GM12878 (cell line): ENCODE data around the gene FMNL2. TPM values are rescaled to one million over a fixed set of nuclear protein-coding genes. Genes with fewer than 3 reads are reported as not detected.

Experiments used
- ATAC-seq: fragments of 200-7000 bp; cut with Tn5 transposase; 3 replicates; pipeline ENCODE4 v1.9.1; 2020; ENCODE audit warnings: mild to moderate bottlenecking, moderate library complexity
- BruUV-seq: library from RNA; stranded (reverse); fragments of 400-500 nt; replicated peaks from 2 replicates; lab custom pipeline; 2021; lab: Mats Ljungman, UMichigan
- CTCF ChIA-PET: fragments of 300-600 bp; sonication (Branson Sonifier 250); formaldehyde crosslinking; extraction: SDS; loops from one replicate; lab custom pipeline; 2021; ENCODE audit warnings: inconsistent platforms; lab: Yijun Ruan, JAX
- POLR2A ChIA-PET: fragments of 350-600 bp; formaldehyde crosslinking; extraction: SDS; loops from one replicate; lab custom pipeline; 2021; ENCODE audit warnings: inconsistent platforms; lab: Charles Lee
- RAD21 ChIA-PET: fragments of 300-600 bp; sonication (Branson Sonifier 250); formaldehyde crosslinking; loops from one replicate; lab custom pipeline; 2023; ENCODE audit warnings: antibody characterized with exemption; ENCODE audit not compliant: unreplicated experiment; lab: Charles Lee
- SMC1A ChIA-PET: fragments of 300-600 bp; sonication (Branson Sonifier 250); formaldehyde crosslinking; loops from one replicate; lab custom pipeline; 2023; ENCODE audit not compliant: unreplicated experiment, uncharacterized antibody; lab: Charles Lee
- DNase-seq: peaks from one replicate; pipeline ENCODE4 v3.0.0-alpha.2; 2011; ENCODE audit warnings: low read depth, low spot score
- FAIRE-seq: peaks from 3 replicates; lab custom pipeline; 2011; peaks lifted over from hg19 to GRCh38; lab: Jason Lieb, UNC
- H2AFZ ChIP-seq: 2 replicates; pipeline ENCODE4 v1.6.0; 2011; ENCODE audit warnings: low read depth, low read length, control low read depth; ENCODE audit not compliant: control insufficient read depth
- H3K27ac ChIP-seq: 2 replicates; pipeline ENCODE4 v1.5.1; 2011; ENCODE audit warnings: control low read depth; ENCODE audit not compliant: control insufficient read depth, insufficient read depth
- H3K27me3 ChIP-seq, 2 experiments: replicated peaks in 1 of 2; 2 replicates each; pipeline versions ENCODE4 v1.6.0 to v1.6.1; 2011; ENCODE audit warnings: low read length in 1 of 2; ENCODE audit not compliant: control insufficient read depth in 2 of 2, insufficient read depth in 2 of 2
- H3K36me3 ChIP-seq, 2 experiments: 2 replicates each; pipeline ENCODE4 v1.5.1; 2011; ENCODE audit warnings: low read length in 1 of 2; ENCODE audit not compliant: control insufficient read depth in 2 of 2, insufficient read depth in 2 of 2
- H3K4me1 ChIP-seq: 2 replicates; pipeline ENCODE4 v1.6.1; 2011; ENCODE audit warnings: mild to moderate bottlenecking, low read length, moderate library complexity, mixed read lengths; ENCODE audit not compliant: control insufficient read depth, insufficient read depth
- H3K4me2 ChIP-seq: 2 replicates; pipeline ENCODE4 v1.6.0; 2011; ENCODE audit warnings: control low read depth; ENCODE audit not compliant: control insufficient read depth, insufficient read depth
- H3K4me3 ChIP-seq: fragments of 200-600 bp; sonication (generic); 2 replicates; pipeline ENCODE4 v1.5.1; 2016
- H3K79me2 ChIP-seq: 2 replicates; pipeline ENCODE4 v1.6.0; 2011; ENCODE audit warnings: low read length; ENCODE audit not compliant: control insufficient read depth, insufficient read depth
- H3K9ac ChIP-seq: 2 replicates; pipeline ENCODE4 v1.8.0; 2011; ENCODE audit warnings: low read length, control low read depth, mixed read lengths; ENCODE audit not compliant: control insufficient read depth, insufficient read depth
- H3K9me3 ChIP-seq: replicated peaks from 3 replicates; pipeline ENCODE4 v1.5.1; 2011; ENCODE audit warnings: mild to moderate bottlenecking, low read length; ENCODE audit not compliant: control insufficient read depth, insufficient read depth
- H4K20me1 ChIP-seq: 2 replicates; pipeline ENCODE4 v1.6.0; 2011; ENCODE audit not compliant: control insufficient read depth, insufficient read depth
- CEBPB ChIP-seq, 2 experiments: fragments of 150-350 bp in 1 of 2; IDR thresholded peaks; 2 replicates each; pipeline ENCODE4 v1.6.1; 2012 to 2014; ENCODE audit warnings: low read depth in 2 of 2, low read length in 2 of 2, borderline replicate concordance in 1 of 2, inconsistent platforms in 1 of 2
- FOXK2 ChIP-seq: fragments of 450-650 bp; IDR thresholded peaks from 2 replicates; pipeline ENCODE4 v1.6.1; 2017; ENCODE audit warnings: mild to moderate bottlenecking, moderate library complexity
- GABPA ChIP-seq: IDR thresholded peaks from 2 replicates; pipeline ENCODE4 v1.6.1; 2014; ENCODE audit warnings: antibody characterized with exemption, low read depth, mild to moderate bottlenecking, inconsistent platforms
- NFIC ChIP-seq: IDR thresholded peaks from 2 replicates; pipeline ENCODE4 v1.6.1; 2012; ENCODE audit warnings: low read depth, mild to moderate bottlenecking, inconsistent platforms, low read length, moderate library complexity
- NFYB ChIP-seq: IDR thresholded peaks from 2 replicates; pipeline ENCODE4 v1.6.1; 2011; ENCODE audit warnings: low read depth, mild to moderate bottlenecking, low read length, improper control_type of control experiment, moderate library complexity; ENCODE audit not compliant: insufficient read depth
- NRF1 ChIP-seq: conservative IDR thresholded peaks from 2 replicates; pipeline ENCODE4 v1.6.1; 2011; ENCODE audit warnings: mild to moderate bottlenecking, low read depth, low read length, improper control_type of control experiment
- SIN3A ChIP-seq: IDR thresholded peaks from 2 replicates; pipeline ENCODE4 v1.6.1; 2012; ENCODE audit warnings: low read depth, low read length, improper control_type of control experiment
- SMAD5 ChIP-seq: IDR thresholded peaks from 2 replicates; pipeline ENCODE4 v1.6.1; 2016; ENCODE audit warnings: antibody characterized with exemption, low read depth
- SMC3 ChIP-seq: IDR thresholded peaks from 2 replicates; pipeline ENCODE4 v1.6.1; 2011; ENCODE audit warnings: low read length, improper control_type of control experiment, borderline replicate concordance
- TBL1XR1 ChIP-seq: IDR thresholded peaks from 2 replicates; pipeline ENCODE4 v1.6.1; 2012; ENCODE audit warnings: low read depth, low read length, improper control_type of control experiment
- YY1 ChIP-seq: IDR thresholded peaks from 2 replicates; pipeline ENCODE4 v1.6.1; 2011; ENCODE audit warnings: low read depth, mild to moderate bottlenecking, low read length
- in situ Hi-C: fragments of 300-500 bp; cut with MboI; formaldehyde crosslinking; loops from 9 replicates; pipeline ENCODE4 v1.14.3; 2018; ENCODE audit warnings: mixed read lengths
- intact Hi-C: fragments of 100-400 bp; cut with micrococcal nuclease; formaldehyde crosslinking; loops from one replicate; pipeline ENCODE4 v1.14.2; 2022; ENCODE audit not compliant: unreplicated experiment
- polyA plus RNA-seq, 11 experiments: library from polyadenylated mRNA; depleted of rRNA in 4 of 11; unstranded in 6 of 11; stranded (reverse) in 5 of 11; fragments of >200 nt; fragmentation: Nextera tagmentation in 4 of 11; fragmentation: Illumina TruSeq in 1 of 11; extraction: Ambion mirVana in 4 of 11; extraction: Trizol in 1 of 11; gene quantifications; 1 replicate in 1 of 11; 2 replicates in 10 of 11; pipeline versions ENCODE4 v1.2.1 to v1.2.3, GENCODE V29; 2011 to 2016; ENCODE audit warnings: inconsistent platforms in 2 of 11, missing spikeins in 2 of 11, low read depth in 1 of 11
- total RNA-seq, 4 experiments: library from RNA; depleted of rRNA in 3 of 4; stranded (reverse); fragments of >200 nt in 3 of 4; fragmentation: Illumina TruSeq in 1 of 4; extraction: Trizol in 1 of 4; gene quantifications; 2 replicates each; pipeline versions ENCODE4 v1.2.1 to v1.2.3, GENCODE V29; 2013 to 2021
- TF ChIP-seq, protein P1 (sequence below): fragments of 450-650 bp; IDR thresholded peaks from 2 replicates; pipeline ENCODE4 v1.6.1; 2017; ENCODE audit warnings: mild to moderate bottlenecking, moderate library complexity
- TF ChIP-seq, protein P2 (sequence below): fragments of 450-650 bp; IDR thresholded peaks from 2 replicates; pipeline ENCODE4 v1.6.1; 2018; ENCODE audit warnings: borderline replicate concordance, mild to moderate bottlenecking; ENCODE audit not compliant: partially characterized antibody
- TF ChIP-seq, protein P3 (sequence below): IDR thresholded peaks from 2 replicates; pipeline ENCODE4 v1.6.1; 2012; ENCODE audit warnings: low read depth, low read length, improper control_type of control experiment

FMNL2 gene
- total and polyA plus RNA-seq, 10 of the 15 experiments (the other 5 are each of a cell fraction or from before 2014, with no cell fraction given) = 0.13 to 9.9 (median 0.35) TPM

DNA sequence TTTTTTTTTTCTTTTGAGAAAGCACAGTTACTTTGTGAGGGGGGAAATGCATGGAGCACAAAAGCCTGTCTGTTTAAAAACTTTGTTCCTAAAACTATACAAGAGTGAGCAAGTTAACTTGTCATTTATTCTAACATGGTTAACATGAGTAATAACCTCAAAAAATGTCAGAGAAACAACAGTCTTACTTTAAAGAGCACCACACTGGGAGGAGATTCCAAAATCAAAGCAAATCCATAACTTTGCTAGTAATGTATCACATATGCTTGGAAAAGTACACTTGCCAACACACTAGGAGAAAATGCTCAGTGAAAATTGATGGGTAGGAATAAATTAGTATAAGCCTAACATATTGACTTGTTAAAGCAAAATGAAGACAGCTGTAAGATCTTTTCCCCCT, 225.2 kb downstream of the FMNL2 start:
- H3K9me3 ChIP-seq = no peaks in the 10 kb centered on the region
- DNase-seq = no peak
- H4K20me1 ChIP-seq = no peaks in the 10 kb centered on the region
- CTCF ChIA-PET = interaction anchor here (0.6 to 1.1 kb wide), 2 partner anchors 10 to 76 kb away, joined by 3 to 4 read pairs; no protein-coding TSS in a partner anchor
- POLR2A ChIA-PET = no interaction called here
- H3K79me2 ChIP-seq = no peaks in the 10 kb centered on the region
- RAD21 ChIA-PET = interaction anchor here (1.1 kb wide), 1 partner anchor 12 kb away, joined by 3 read pairs; no protein-coding TSS in a partner anchor
- no peak for ATAC-seq
- no peak overlapping the region for H3K4me3 ChIP-seq
- in situ Hi-C loops (no loop called here), intact Hi-C loops (loop anchor here (10.0 kb wide), 1 partner anchor 515 kb away; no protein-coding TSS in a partner anchor)
- no peaks in the 10 kb centered on the region for H3K36me3 ChIP-seq
- BruUV-seq = no TSS peak
- no peak overlapping the region for H3K9ac ChIP-seq
- no peak overlapping the region for H2AFZ ChIP-seq
- H3K4me1 ChIP-seq = peaks cover 7% of the 10 kb centered on the region
- no peak for FAIRE-seq
- H3K4me2 ChIP-seq = no peak overlapping the region
- no peaks in the 10 kb centered on the region for H3K27me3 ChIP-seq
- no peak overlapping the region for H3K27ac ChIP-seq
- SMC1A ChIA-PET = interaction anchor here (0.6 kb wide), 2 partner anchors 13 to 192 kb away, joined by 3 read pairs; no protein-coding TSS in a partner anchor
- TF ChIP-seq NRF1 (no peak), SIN3A (no peak), NFYB (no peak), FOXK2 (no peak), CEBPB (IDR thresholded peaks at IDR 0.05; ENCODE audit: borderline replicate concordance in 1 of 2, low read depth in 2 of 2, low read length in 2 of 2) (no peak), SMC3 (no peak), SMAD5 (no peak), TBL1XR1 (no peak), YY1 (no peak), GABPA (no peak), NFIC (no peak)
- TF ChIP-seq, protein P1, sequence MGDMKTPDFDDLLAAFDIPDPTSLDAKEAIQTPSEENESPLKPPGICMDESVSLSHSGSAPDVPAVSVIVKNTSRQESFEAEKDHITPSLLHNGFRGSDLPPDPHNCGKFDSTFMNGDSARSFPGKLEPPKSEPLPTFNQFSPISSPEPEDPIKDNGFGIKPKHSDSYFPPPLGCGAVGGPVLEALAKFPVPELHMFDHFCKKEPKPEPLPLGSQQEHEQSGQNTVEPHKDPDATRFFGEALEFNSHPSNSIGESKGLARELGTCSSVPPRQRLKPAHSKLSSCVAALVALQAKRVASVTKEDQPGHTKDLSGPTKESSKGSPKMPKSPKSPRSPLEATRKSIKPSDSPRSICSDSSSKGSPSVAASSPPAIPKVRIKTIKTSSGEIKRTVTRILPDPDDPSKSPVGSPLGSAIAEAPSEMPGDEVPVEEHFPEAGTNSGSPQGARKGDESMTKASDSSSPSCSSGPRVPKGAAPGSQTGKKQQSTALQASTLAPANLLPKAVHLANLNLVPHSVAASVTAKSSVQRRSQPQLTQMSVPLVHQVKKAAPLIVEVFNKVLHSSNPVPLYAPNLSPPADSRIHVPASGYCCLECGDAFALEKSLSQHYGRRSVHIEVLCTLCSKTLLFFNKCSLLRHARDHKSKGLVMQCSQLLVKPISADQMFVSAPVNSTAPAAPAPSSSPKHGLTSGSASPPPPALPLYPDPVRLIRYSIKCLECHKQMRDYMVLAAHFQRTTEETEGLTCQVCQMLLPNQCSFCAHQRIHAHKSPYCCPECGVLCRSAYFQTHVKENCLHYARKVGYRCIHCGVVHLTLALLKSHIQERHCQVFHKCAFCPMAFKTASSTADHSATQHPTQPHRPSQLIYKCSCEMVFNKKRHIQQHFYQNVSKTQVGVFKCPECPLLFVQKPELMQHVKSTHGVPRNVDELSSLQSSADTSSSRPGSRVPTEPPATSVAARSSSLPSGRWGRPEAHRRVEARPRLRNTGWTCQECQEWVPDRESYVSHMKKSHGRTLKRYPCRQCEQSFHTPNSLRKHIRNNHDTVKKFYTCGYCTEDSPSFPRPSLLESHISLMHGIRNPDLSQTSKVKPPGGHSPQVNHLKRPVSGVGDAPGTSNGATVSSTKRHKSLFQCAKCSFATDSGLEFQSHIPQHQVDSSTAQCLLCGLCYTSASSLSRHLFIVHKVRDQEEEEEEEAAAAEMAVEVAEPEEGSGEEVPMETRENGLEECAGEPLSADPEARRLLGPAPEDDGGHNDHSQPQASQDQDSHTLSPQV = no peak
- TF ChIP-seq, protein P2, sequence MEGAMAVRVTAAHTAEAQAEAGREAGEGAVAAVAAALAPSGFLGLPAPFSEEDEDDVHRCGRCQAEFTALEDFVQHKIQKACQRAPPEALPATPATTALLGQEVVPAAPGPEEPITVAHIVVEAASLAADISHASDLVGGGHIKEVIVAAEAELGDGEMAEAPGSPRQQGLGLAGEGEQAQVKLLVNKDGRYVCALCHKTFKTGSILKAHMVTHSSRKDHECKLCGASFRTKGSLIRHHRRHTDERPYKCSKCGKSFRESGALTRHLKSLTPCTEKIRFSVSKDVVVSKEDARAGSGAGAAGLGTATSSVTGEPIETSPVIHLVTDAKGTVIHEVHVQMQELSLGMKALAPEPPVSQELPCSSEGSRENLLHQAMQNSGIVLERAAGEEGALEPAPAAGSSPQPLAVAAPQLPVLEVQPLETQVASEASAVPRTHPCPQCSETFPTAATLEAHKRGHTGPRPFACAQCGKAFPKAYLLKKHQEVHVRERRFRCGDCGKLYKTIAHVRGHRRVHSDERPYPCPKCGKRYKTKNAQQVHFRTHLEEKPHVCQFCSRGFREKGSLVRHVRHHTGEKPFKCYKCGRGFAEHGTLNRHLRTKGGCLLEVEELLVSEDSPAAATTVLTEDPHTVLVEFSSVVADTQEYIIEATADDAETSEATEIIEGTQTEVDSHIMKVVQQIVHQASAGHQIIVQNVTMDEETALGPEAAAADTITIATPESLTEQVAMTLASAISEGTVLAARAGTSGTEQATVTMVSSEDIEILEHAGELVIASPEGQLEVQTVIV = no peak
- TF ChIP-seq, protein P3, sequence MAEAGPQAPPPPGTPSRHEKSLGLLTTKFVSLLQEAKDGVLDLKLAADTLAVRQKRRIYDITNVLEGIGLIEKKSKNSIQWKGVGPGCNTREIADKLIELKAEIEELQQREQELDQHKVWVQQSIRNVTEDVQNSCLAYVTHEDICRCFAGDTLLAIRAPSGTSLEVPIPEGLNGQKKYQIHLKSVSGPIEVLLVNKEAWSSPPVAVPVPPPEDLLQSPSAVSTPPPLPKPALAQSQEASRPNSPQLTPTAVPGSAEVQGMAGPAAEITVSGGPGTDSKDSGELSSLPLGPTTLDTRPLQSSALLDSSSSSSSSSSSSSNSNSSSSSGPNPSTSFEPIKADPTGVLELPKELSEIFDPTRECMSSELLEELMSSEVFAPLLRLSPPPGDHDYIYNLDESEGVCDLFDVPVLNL = no peak
